Transverse colon (tissue), 4 donors: ENCODE data around the gene EME2.

Experiments
- POLR2A ChIP-seq: fragments of 450-650 bp; IDR thresholded peaks from one replicate; pipeline ENCODE4 v1.6.1; 2016; ENCODE audit warnings: antibody characterized with exemption, mild to moderate bottlenecking, moderate library complexity
- POLR2AphosphoS5 ChIP-seq, 3 donors: sonication (generic); formaldehyde crosslinking; IDR thresholded peaks; one replicate each; pipeline ENCODE4 v1.6.1; 2016; ENCODE audit warnings: antibody characterized with exemption in 3 of 3
- TF ChIP-seq, protein P1 (sequence below), 5 experiments: fragments of 200-600 bp in 3 of 5; fragments of 450-650 bp in 2 of 5; sonication (generic) in 3 of 5; IDR thresholded peaks; 1 replicate in 2 of 5; 2 replicates in 3 of 5; pipeline ENCODE4 v1.5.1; 2016 to 2017; ENCODE audit warnings: antibody characterized with exemption in 5 of 5, inconsistent platforms in 3 of 5, mild to moderate bottlenecking in 2 of 5, moderate library complexity in 1 of 5

- no peak for TF ChIP-seq POLR2A
- TF ChIP-seq, protein P1, sequence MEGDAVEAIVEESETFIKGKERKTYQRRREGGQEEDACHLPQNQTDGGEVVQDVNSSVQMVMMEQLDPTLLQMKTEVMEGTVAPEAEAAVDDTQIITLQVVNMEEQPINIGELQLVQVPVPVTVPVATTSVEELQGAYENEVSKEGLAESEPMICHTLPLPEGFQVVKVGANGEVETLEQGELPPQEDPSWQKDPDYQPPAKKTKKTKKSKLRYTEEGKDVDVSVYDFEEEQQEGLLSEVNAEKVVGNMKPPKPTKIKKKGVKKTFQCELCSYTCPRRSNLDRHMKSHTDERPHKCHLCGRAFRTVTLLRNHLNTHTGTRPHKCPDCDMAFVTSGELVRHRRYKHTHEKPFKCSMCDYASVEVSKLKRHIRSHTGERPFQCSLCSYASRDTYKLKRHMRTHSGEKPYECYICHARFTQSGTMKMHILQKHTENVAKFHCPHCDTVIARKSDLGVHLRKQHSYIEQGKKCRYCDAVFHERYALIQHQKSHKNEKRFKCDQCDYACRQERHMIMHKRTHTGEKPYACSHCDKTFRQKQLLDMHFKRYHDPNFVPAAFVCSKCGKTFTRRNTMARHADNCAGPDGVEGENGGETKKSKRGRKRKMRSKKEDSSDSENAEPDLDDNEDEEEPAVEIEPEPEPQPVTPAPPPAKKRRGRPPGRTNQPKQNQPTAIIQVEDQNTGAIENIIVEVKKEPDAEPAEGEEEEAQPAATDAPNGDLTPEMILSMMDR (IDR thresholded peaks at IDR 0.05) = no peak
- no peak for TF ChIP-seq POLR2AphosphoS5 (IDR thresholded peaks at IDR 0.05)
Measured at GRCh38 chr16:1787056-1787321, 14.4 kb downstream of the EME2 start.
